ENCODE data around the gene DDX39B. TPM values are rescaled to one million over a fixed set of nuclear protein-coding genes. Genes with fewer than 3 reads are reported as not detected.

DDX39B gene
- total and polyA plus RNA-seq, 2 experiments from 2014 or later = 210 to 287 TPM

- no peak for DNase-seq (ENCODE audit: low spot score)
- Histone ChIP-seq H3K4me1 (ENCODE audit: insufficient read depth) (peaks cover 2% of the 10 kb centered on the region), H3K9me3 (ENCODE audit: low read depth) (no peaks in the 10 kb centered on the region), H3K9me2 (replicated peaks; ENCODE audit: insufficient read depth) (no peaks in the 10 kb centered on the region), H3K4me3 (no peak overlapping the region), H3K4me2 (no peak overlapping the region), H3K27me3 (no peaks in the 10 kb centered on the region), H2AFZ (no peak overlapping the region), H3K27ac (no peak overlapping the region), H4K20me1 (ENCODE audit: insufficient read depth, poor library complexity, severe bottlenecking) (no peaks in the 10 kb centered on the region), H3K79me2 (no peaks in the 10 kb centered on the region), H3K36me3 (replicated peaks; ENCODE audit: insufficient read depth, low read depth) (no peaks in the 10 kb centered on the region)
- 68% methylated on average over 8 of the region's 8 CpGs for WGBS (ENCODE audit: low lambda C conversion rate, missing lambda C conversion rate)
- no peak for TF ChIP-seq EZH2phosphoT487 (IDR thresholded peaks at IDR 0.05; ENCODE audit: low read depth, severe bottlenecking, unreplicated experiment)
These were observed 34.3 kb upstream of the DDX39B start for GRCh38 chr6:31575952-31576685.

GRCh38 chr6:31575335-31575901 is 33.6 kb upstream of the DDX39B start, which contains the start of gene TNF:
Gene TNF (plus strand): TSS chr6:31575565. CDS start chr6:31575742, 177 bp downstream.
- H3K9me2 ChIP-seq (replicated peaks; ENCODE audit: insufficient read depth) = no peaks in the 10 kb centered on the region
- no peaks in the 10 kb centered on the region for H3K9me3 ChIP-seq (ENCODE audit: low read depth)
- H3K79me2 ChIP-seq = no peaks in the 10 kb centered on the region
- no peak within 1 kb of the TSS for H3K4me2 ChIP-seq
- H3K27ac ChIP-seq = no peak within 1 kb of the TSS
- H2AFZ ChIP-seq = no peak within 1 kb of the TSS
- H4K20me1 ChIP-seq (ENCODE audit: insufficient read depth, poor library complexity, severe bottlenecking) = no peaks in the 10 kb centered on the region
- no peaks in the 10 kb centered on the region for H3K27me3 ChIP-seq
- TF ChIP-seq EZH2 (IDR thresholded peaks at IDR 0.05; ENCODE audit: borderline replicate concordance) = no peak
- no peaks in the 10 kb centered on the region for H3K4me1 ChIP-seq (ENCODE audit: insufficient read depth)
- DNase-seq (ENCODE audit: low spot score) = no peak
- WGBS (ENCODE audit: low lambda C conversion rate, missing lambda C conversion rate) = 85% methylated on average over 19 of the region's 19 CpGs
- no peak within 1 kb of the TSS for H3K4me3 ChIP-seq
- no peaks in the 10 kb centered on the region for H3K36me3 ChIP-seq (replicated peaks; ENCODE audit: insufficient read depth, low read depth)

GRCh38 chr6:31574106-31575061 is 32.6 kb upstream of the DDX39B start:
- H3K27ac ChIP-seq = no peak overlapping the region
- no peaks in the 10 kb centered on the region for H3K9me2 ChIP-seq (replicated peaks; ENCODE audit: insufficient read depth)
- no peaks in the 10 kb centered on the region for H3K27me3 ChIP-seq
- H3K79me2 ChIP-seq = no peaks in the 10 kb centered on the region
- DNase-seq (ENCODE audit: low spot score) = no peak
- no peak overlapping the region for H3K4me3 ChIP-seq
- no peaks in the 10 kb centered on the region for H4K20me1 ChIP-seq (ENCODE audit: insufficient read depth, poor library complexity, severe bottlenecking)
- H3K9me3 ChIP-seq (ENCODE audit: low read depth) = no peaks in the 10 kb centered on the region
- H3K4me1 ChIP-seq (ENCODE audit: insufficient read depth) = no peaks in the 10 kb centered on the region
- no peak overlapping the region for H2AFZ ChIP-seq
- no peaks in the 10 kb centered on the region for H3K36me3 ChIP-seq (replicated peaks; ENCODE audit: insufficient read depth, low read depth)
- H3K4me2 ChIP-seq = no peak overlapping the region
- no peak for TF ChIP-seq EZH2 (IDR thresholded peaks at IDR 0.05; ENCODE audit: borderline replicate concordance)
- TF ChIP-seq EZH2phosphoT487 (IDR thresholded peaks at IDR 0.05; ENCODE audit: low read depth, severe bottlenecking, unreplicated experiment) = no peak
- TF ChIP-seq CTCF (IDR thresholded peaks at IDR 0.05; ENCODE audit: poor library complexity) = no peak
- 83% methylated on average over 14 of the region's 14 CpGs for WGBS (ENCODE audit: low lambda C conversion rate, missing lambda C conversion rate)

DNA sequence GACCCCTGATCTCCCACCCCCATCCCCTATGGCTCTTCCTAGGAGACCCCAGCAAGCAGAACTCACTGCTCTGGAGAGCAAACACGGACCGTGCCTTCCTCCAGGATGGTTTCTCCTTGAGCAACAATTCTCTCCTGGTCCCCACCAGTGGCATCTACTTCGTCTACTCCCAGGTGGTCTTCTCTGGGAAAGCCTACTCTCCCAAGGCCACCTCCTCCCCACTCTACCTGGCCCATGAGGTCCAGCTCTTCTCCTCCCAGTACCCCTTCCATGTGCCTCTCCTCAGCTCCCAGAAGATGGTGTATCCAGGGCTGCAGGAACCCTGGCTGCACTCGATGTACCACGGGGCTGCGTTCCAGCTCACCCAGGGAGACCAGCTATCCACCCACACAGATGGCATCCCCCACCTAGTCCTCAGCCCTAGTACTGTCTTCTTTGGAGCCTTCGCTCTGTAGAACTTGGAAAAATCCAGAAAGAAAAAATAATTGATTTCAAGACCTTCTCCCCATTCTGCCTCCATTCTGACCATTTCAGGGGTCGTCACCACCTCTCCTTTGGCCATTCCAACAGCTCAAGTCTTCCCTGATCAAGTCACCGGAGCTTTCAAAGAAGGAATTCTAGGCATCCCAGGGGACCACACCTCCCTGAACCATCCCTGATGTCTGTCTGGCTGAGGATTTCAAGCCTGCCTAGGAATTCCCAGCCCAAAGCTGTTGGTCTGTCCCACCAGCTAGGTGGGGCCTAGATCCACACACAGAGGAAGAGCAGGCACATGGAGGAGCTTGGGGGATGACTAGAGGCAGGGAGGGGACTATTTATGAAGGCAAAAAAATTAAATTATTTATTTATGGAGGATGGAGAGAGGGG is 31.7 kb upstream of the DDX39B start:
- H3K4me2 ChIP-seq = no peak overlapping the region
- no peak overlapping the region for H3K27ac ChIP-seq
- no peak for DNase-seq (ENCODE audit: low spot score)
- H2AFZ ChIP-seq = no peak overlapping the region
- TF ChIP-seq EZH2phosphoT487 (IDR thresholded peaks at IDR 0.05; ENCODE audit: low read depth, severe bottlenecking, unreplicated experiment) = no peak
- no peak for TF ChIP-seq CTCF (IDR thresholded peaks at IDR 0.05; ENCODE audit: poor library complexity)
- TF ChIP-seq EZH2 (IDR thresholded peaks at IDR 0.05; ENCODE audit: borderline replicate concordance) = no peak
- no peaks in the 10 kb centered on the region for H3K9me2 ChIP-seq (replicated peaks; ENCODE audit: insufficient read depth)
- H3K27me3 ChIP-seq = peaks cover 3% of the 10 kb centered on the region
- H3K4me3 ChIP-seq = no peak overlapping the region
- 86% methylated on average over 9 of the region's 9 CpGs for WGBS (ENCODE audit: low lambda C conversion rate, missing lambda C conversion rate)
- H3K79me2 ChIP-seq = no peaks in the 10 kb centered on the region
- H3K9me3 ChIP-seq (ENCODE audit: low read depth) = no peaks in the 10 kb centered on the region
- no peaks in the 10 kb centered on the region for H3K36me3 ChIP-seq (replicated peaks; ENCODE audit: insufficient read depth, low read depth)
- H4K20me1 ChIP-seq (ENCODE audit: insufficient read depth, poor library complexity, severe bottlenecking) = no peaks in the 10 kb centered on the region
- no peaks in the 10 kb centered on the region for H3K4me1 ChIP-seq (ENCODE audit: insufficient read depth)

All from hepatocyte (in vitro differentiated cells).